ENCODE data around the gene IPO4. TPM values are rescaled to one million over a fixed set of nuclear protein-coding genes. Genes with fewer than 3 reads are reported as not detected.
A peak's percentile ranks its signal among the peaks of the same experiment; 100 is the strongest.

Gene IPO4
- total RNA-seq, 2 experiments from 2014 or later: 36.6 to 37.9 TPM

GRCh38 chr14:24155100-24155499 lies 33.5 kb downstream of the IPO4 start:
- peak overlapping the region; percentile 42 for H3K27ac Mint-ChIP-seq
- Histone ChIP-seq H3K36me3 (ENCODE audit: insufficient read depth, low read length) (peaks cover 72% of the 10 kb centered on the region), H3K4me1 (ENCODE audit: insufficient read depth, low read length) (peaks cover 16% of the 10 kb centered on the region), H3K4me3 (ENCODE audit: low read length) (no peak overlapping the region), H3K27ac (ENCODE audit: low read depth in 1 of 2, low read length in 2 of 2) (peak overlapping the region in 1 of 2 donors; percentile 29), H3K27me3 (ENCODE audit: control insufficient read depth in 1 of 2, insufficient read depth in 2 of 2, low read length in 2 of 2) (no peaks in the 10 kb centered on the region), H3K9me3 (ENCODE audit: control insufficient read depth in 1 of 2, insufficient read depth in 1 of 2, low read length in 2 of 2) (no peaks in the 10 kb centered on the region)
- POLR2A ChIA-PET: interaction anchor here (0.9 to 2.8 kb wide), 4 partner anchors 8 to 41 kb away, joined by 3 to 16 read pairs (median 7); partner anchors contain the start of genes DCAF11, EMC9, IPO4 and NRL
- H3K9me3 Mint-ChIP-seq: no peaks in the 10 kb centered on the region
- H3K27me3 Mint-ChIP-seq: no peaks in the 10 kb centered on the region
- no peak for ATAC-seq (ENCODE audit: poor library complexity)
- peaks cover 79% of the 10 kb centered on the region for H3K36me3 Mint-ChIP-seq (ENCODE audit: low read depth)
- DNase-seq: no peak
- CTCF ChIA-PET: no interaction called here
- no peak for TF ChIP-seq CTCF (IDR thresholded peaks at IDR 0.05)
- peaks cover 11% of the 10 kb centered on the region for H3K4me1 Mint-ChIP-seq (ENCODE audit: low read depth)
- H3K4me3 Mint-ChIP-seq: no peak overlapping the region
- intact Hi-C loops (cut with DNase I, micrococcal nuclease): no loop called here

- ChIA-PET POLR2A (interaction anchor here (2.3 to 8.1 kb wide), 4 partner anchors 10 to 37 kb away, joined by 9 to 154 read pairs (median 71); partner anchors contain the start of genes DCAF11, EMC9, IRF9 and NRL), CTCF (interaction anchor here (0.5 to 5.5 kb wide), 2 partner anchors 10 to 167 kb away, joined by 3 to 32 read pairs; partner anchors contain the start of gene IRF9)
- Mint-ChIP-seq H3K27ac (no peak overlapping the region), H3K27me3 (no peaks in the 10 kb centered on the region), H3K9me3 (no peaks in the 10 kb centered on the region), H3K4me1 (ENCODE audit: low read depth) (peaks cover 33% of the 10 kb centered on the region), H3K36me3 (ENCODE audit: low read depth) (peaks cover 85% of the 10 kb centered on the region), H3K4me3 (peak overlapping the region; percentile 30)
- no peaks in the 10 kb centered on the region for H3K27me3 ChIP-seq (ENCODE audit: control insufficient read depth in 1 of 2, insufficient read depth in 2 of 2, low read length in 2 of 2)
- H3K27ac ChIP-seq (ENCODE audit: low read depth in 1 of 2, low read length in 2 of 2): no peak overlapping the region
- no peak overlapping the region for H3K4me3 ChIP-seq (ENCODE audit: low read length)
- DNase-seq (no peak), ATAC-seq (ENCODE audit: poor library complexity) (no peak)
- peaks cover 40% of the 10 kb centered on the region for H3K4me1 ChIP-seq (ENCODE audit: insufficient read depth, low read length)
- TF ChIP-seq CTCF (IDR thresholded peaks at IDR 0.05): no peak
- H3K36me3 ChIP-seq (ENCODE audit: insufficient read depth, low read length): peaks cover 63% of the 10 kb centered on the region
- no peaks in the 10 kb centered on the region for H3K9me3 ChIP-seq (ENCODE audit: control insufficient read depth in 1 of 2, insufficient read depth in 1 of 2, low read length in 2 of 2)
- intact Hi-C loops (cut with DNase I, micrococcal nuclease): no loop called here
Observed at GRCh38 chr14:24151404-24152080, 37.1 kb downstream of the IPO4 start.

GRCh38 chr14:24150993-24151392 lies 37.6 kb downstream of the IPO4 start:
- ATAC-seq (ENCODE audit: poor library complexity): no peak
- no peak overlapping the region for H3K27ac ChIP-seq (ENCODE audit: low read depth in 1 of 2, low read length in 2 of 2)
- peaks cover 43% of the 10 kb centered on the region for H3K4me1 ChIP-seq (ENCODE audit: insufficient read depth, low read length)
- Mint-ChIP-seq H3K4me3 (no peak overlapping the region), H3K36me3 (ENCODE audit: low read depth) (peaks cover 87% of the 10 kb centered on the region), H3K4me1 (ENCODE audit: low read depth) (peaks cover 38% of the 10 kb centered on the region), H3K27ac (no peak overlapping the region), H3K9me3 (no peaks in the 10 kb centered on the region), H3K27me3 (no peaks in the 10 kb centered on the region)
- DNase-seq: no peak
- intact Hi-C loops (cut with DNase I, micrococcal nuclease): no loop called here
- TF ChIP-seq CTCF (IDR thresholded peaks at IDR 0.05): no peak
- H3K27me3 ChIP-seq (ENCODE audit: control insufficient read depth in 1 of 2, insufficient read depth in 2 of 2, low read length in 2 of 2): no peaks in the 10 kb centered on the region
- CTCF ChIA-PET: interaction anchor here (0.5 to 5.5 kb wide), 2 partner anchors 10 to 167 kb away, joined by 3 to 32 read pairs; partner anchors contain the start of gene IRF9
- no peak overlapping the region for H3K4me3 ChIP-seq (ENCODE audit: low read length)
- no peaks in the 10 kb centered on the region for H3K9me3 ChIP-seq (ENCODE audit: control insufficient read depth in 1 of 2, insufficient read depth in 1 of 2, low read length in 2 of 2)
- POLR2A ChIA-PET: interaction anchor here (0.6 to 8.1 kb wide), 5 partner anchors 10 to 712 kb away, joined by 3 to 154 read pairs (median 15); partner anchors contain the start of genes DCAF11, EMC9, IRF9 and NRL
- H3K36me3 ChIP-seq (ENCODE audit: insufficient read depth, low read length): peaks cover 59% of the 10 kb centered on the region
